KOPT-K1 (cell line): ENCODE data around the gene SYNGR1.
"Not testable (repeated sequence)": the region's sequence is repeated elsewhere in the genome, so short reads cannot be mapped to it uniquely, and the experiment has no call there.

Source experiments
- H3K27ac ChIP-seq: fragments of 200-600 bp; sonication (generic); 2 replicates; pipeline ENCODE4 v1.5.1; 2016; ENCODE audit warnings: antibody characterized with exemption, mild to moderate bottlenecking, low read depth, low read length; ENCODE audit not compliant: poor library complexity, severe bottlenecking
- H3K36me3 ChIP-seq: fragments of 200-600 bp; sonication (generic); 2 replicates; pipeline ENCODE4 v1.5.1; 2017; ENCODE audit warnings: antibody characterized with exemption, mild to moderate bottlenecking, low read length, moderate library complexity; ENCODE audit not compliant: insufficient read depth
- H3K9me3 ChIP-seq: fragments of 200-600 bp; sonication (generic); 2 replicates; pipeline ENCODE4 v1.5.1; 2017; ENCODE audit warnings: antibody characterized with exemption, low read length, mild to moderate bottlenecking; ENCODE audit not compliant: insufficient read depth, poor library complexity, severe bottlenecking

Gene SYNGR1

DNA sequence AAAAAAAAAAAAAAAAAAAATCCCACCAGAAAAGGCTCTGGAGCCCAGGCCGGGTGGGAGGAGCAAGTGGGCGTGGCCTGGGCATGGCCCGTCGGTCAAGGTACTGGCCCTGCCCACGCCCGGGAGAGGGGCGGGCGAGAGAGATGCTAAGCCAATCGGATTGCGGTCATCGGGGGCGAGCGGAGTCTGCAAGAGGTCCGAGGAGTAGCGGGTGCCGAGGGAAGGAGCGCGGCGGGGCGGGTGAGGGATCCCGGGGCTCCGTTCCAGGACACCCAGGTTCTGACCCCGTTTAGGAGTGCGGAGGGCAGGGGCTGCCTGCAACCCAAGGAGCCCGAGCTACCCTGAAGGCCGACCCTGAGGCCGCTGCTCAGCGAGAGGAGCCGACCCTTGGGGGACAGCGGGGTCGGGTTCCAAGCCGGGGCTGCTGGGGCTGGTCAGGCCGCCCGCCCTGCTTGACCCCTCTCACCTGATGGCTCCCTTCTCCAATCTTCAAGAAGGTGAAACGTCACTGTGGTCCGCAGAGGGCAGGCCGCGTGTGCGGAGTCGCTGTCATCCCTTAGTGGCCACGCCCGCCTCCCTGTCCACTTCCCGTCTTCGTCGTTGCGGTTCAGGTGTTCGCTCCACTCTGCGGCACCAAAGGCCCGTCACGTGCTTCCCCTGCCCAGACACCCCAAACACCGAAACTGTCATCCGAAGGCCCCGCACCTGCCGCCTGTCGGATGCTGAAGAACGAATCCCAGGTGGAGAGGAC is 38.6 kb downstream of the SYNGR1 start:
- H3K9me3 ChIP-seq = no peaks in the 10 kb centered on the region
- no peaks in the 10 kb centered on the region for H3K36me3 ChIP-seq
- no peak overlapping the region for H3K27ac ChIP-seq

DNA sequence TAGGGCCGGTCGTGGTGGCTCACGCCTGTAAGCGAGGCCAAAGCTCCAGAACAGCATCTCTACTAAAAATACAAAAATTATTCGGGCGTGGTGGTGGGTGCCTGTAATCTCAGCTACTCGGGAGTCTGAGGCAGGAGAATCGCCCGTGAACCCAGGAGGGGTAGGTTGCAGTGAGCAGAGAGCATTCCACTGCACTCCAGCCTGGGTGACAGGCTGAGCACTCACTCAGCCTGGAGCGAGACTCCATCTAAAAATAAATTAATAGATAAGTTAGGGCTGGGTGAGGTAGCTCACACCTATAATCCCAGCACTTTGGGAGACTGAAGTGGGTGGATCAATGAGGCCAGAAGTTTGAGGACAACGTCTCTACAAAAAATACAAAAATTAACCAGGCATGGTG is 39.6 kb downstream of the SYNGR1 start:
- Histone ChIP-seq H3K36me3 (no peaks in the 10 kb centered on the region), H3K27ac (no peak overlapping the region), H3K9me3 (no peaks in the 10 kb centered on the region)

DNA sequence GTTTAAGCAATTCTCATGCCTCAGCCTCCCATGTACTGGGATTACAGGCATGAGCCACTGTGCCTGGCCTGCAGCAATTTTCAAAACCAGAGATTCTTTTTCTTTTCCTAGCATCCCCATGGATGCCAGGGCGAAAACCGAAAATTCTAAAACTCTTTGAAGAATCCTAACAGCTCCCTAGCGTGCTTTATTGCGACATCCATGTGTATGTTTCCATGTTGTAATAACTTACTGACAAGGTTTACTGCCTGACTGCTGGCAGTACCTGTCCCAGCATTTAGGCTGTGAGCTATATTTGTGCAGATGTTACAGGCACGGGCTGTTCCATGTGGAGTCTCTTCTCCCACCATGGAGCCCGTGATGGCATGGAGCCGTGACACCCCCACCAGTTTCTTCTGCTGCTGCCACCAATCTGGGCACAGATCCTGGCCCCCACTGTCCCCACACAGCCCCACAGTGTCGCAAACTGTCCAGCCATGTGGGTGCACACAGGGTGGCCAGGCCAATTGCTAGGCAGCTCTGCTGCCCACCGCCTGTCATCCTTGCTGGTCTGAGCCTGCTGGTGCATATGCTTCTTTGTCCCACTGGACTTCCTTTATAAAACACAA is 42.7 kb downstream of the SYNGR1 start:
- Histone ChIP-seq H3K27ac (no peak overlapping the region), H3K9me3 (no peaks in the 10 kb centered on the region), H3K36me3 (no peaks in the 10 kb centered on the region)

DNA sequence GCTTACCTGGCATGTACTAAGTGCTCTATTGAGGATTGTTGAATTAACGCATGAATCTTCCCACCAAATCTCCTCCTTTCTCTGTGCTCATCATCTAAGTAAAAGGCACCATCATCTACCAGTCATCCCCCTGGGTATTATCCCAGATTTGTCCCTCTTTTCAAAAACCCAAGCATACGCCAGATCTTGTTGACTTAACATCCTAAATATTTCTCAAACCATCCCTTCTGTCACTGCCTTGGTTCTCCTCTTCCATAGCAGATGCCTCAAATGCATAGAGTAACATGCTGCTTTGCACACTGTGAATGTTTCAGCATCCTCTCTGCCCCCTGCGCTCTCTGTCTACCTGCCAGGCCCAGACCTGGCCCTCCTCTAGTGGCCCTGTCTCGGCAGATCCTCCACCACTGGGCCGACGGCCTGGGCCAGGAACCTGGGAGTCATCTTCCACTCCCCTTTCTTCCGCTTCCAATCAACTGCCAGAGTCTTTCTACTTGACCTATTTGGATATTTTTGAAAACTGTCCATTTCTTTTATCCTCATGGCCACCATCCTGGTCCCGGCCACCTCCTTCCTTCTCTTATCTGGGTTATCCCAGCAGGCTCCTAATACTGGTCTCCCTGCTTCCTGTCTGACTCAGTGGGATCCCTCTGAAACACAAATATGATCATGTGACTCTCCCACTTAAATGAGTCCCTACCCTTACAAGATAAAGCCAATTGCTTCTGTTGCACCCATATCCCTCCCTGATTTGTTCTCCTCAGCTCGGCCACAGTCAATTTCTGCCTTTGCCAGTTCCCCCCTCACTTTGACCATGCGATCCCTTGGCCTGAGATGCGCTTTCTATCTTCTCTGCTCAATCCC is 46.4 kb downstream of the SYNGR1 start:
- no peak overlapping the region for H3K27ac ChIP-seq
- no peaks in the 10 kb centered on the region for H3K9me3 ChIP-seq
- H3K36me3 ChIP-seq = no peaks in the 10 kb centered on the region

DNA sequence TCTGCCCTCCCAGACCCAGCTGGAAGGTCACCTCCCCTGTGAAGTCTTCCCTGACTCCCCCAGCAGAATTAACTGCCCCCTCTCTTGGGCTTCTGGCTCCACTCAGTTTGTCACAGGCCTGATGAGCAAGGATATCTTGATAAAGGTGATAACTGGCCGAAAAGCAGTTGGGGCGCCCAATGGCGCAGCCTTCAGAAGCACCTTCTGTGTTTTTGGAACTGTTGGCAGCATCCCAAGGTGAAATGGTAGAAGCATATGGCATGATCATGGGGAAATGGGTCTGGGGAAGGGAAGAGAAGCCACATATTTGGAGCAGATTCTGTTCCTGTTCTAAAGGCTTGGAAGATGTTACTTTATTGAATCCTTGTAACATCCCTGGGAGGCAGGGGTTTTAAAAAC is 47.0 kb downstream of the SYNGR1 start:
- Histone ChIP-seq H3K9me3 (no peaks in the 10 kb centered on the region), H3K27ac (no peak overlapping the region), H3K36me3 (no peaks in the 10 kb centered on the region)

DNA sequence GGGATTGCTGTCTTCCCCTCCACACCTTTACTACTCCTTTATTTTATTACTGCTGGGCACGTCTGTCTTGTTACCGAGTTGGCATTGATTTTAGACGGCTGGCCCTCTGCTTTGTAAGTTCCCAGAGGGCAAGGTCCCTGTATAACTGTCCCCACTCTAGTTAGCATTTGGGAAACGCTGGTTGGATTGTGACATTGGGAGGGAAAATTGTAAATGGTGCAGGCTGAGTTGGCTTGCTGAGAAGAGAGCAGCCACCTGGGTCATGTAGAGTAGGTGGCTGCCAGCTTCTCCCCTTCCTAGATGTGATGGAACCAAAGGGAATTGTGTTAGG is 51.5 kb downstream of the SYNGR1 start:
- no peaks in the 10 kb centered on the region for H3K9me3 ChIP-seq
- H3K36me3 ChIP-seq = peaks cover 8% of the 10 kb centered on the region; the same call in 1 of the 2 replicates
- no peak overlapping the region for H3K27ac ChIP-seq

DNA sequence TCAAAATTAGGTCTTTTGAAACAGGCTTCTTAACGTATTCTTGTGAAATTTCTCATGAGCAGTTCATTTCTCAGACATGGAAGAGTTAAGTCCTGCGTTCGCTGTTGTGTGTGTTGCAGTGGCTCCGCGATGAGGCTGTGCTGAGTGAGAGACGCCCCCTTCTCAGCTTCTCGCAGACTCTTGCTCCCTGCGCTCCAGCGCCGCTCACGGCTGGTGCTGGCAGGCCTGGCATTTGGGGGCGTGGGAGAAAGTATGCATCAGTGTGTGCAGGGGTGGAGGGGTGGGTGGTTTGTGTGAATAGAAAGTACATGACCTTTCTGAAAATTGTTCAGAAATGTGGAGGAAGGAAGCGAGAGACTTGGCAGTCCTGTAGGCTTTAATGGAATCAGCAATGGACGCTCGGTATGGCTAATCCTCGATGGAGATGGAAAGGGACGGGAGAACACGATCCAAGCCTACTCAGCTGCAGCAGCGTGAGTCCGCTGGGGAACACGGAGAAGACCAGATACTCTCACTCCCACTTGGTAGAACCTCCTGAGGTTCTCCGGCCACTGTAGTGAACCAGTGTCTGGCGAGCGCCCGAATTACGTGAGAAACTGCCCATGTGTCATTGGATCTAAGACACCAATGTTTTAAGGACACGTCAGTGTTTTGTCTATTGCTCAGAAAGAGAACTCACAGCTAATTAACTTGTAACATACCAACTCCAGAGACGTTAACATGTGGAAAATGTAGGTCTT is 55.7 kb downstream of the SYNGR1 start:
- peaks cover 8% of the 10 kb centered on the region; the same call in 1 of the 2 replicates for H3K36me3 ChIP-seq
- no peak overlapping the region for H3K27ac ChIP-seq
- no peaks in the 10 kb centered on the region for H3K9me3 ChIP-seq

DNA sequence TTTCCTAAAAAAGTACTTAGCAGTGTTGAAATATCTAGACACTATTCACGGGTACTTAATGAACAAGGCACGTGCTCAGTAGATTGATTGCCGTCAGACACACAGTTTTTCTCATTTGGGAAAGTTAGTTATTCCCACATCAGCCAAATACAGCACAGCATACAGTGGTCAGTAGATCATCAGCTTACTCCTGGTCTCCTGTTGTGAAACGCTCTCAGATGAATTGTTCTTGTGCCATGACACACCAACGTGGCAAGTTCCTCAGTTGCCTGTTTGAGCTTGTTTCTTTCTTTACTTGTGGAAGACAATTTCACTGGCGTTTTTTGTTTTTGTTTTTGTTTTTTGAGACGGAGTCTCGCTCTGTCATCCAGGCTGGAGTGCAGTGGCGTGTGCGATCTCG is 58.4 kb downstream of the SYNGR1 start:
- peaks cover 8% of the 10 kb centered on the region; the same call in 1 of the 2 replicates for H3K36me3 ChIP-seq

DNA sequence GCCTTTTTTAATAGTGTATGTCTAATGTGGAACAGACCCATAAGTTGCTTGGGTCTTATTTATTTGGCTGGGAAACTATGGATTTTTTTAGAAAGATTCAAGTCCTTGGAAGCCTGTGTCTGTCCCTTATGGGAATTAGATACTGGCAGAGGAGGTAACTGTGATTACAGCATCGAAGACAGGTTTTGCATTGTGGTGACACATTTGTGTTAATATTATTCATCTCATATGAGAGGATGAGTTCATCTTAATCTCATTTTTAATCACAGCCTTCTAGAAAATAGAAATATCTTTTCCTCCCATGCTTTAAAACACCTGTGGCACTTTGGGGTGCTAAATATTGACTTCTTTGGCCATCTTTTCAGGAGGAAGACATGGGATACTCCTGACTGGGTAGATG is 59.0 kb downstream of the SYNGR1 start:
- Histone ChIP-seq H3K9me3 (no peaks in the 10 kb centered on the region), H3K36me3 (peaks cover 8% of the 10 kb centered on the region; the same call in 1 of the 2 replicates), H3K27ac (no peak overlapping the region)

More for the DNA sequence above, 58.4 kb downstream of the SYNGR1 start:
- no peak overlapping the region for H3K27ac ChIP-seq
- H3K9me3 ChIP-seq = no peaks in the 10 kb centered on the region

DNA sequence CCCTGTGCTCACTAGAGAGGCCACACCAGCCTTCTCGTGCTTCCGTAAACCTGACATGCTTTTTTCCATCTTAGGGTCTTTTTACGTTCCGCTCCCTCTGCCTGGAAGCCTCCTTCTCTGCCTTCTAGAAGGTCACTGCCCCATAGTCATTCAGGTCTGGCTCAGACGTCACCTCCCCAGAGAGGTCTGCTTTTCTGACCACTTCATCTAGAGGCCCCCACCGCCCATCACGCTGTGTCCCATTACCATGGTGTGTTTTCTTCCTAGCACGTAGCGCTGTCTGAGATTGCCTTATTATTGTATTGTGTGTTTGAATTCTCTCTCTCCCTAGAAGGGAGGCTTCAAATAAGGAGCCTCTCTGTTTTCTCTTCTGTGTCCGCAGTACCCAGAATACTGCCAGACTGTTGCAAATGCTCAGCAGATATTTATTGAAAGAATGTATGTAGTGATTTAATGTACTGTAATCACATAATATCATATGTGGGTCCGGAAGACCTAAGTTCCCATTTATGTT is 59.8 kb downstream of the SYNGR1 start:
- no peaks in the 10 kb centered on the region for H3K9me3 ChIP-seq
- no peak overlapping the region for H3K27ac ChIP-seq

DNA sequence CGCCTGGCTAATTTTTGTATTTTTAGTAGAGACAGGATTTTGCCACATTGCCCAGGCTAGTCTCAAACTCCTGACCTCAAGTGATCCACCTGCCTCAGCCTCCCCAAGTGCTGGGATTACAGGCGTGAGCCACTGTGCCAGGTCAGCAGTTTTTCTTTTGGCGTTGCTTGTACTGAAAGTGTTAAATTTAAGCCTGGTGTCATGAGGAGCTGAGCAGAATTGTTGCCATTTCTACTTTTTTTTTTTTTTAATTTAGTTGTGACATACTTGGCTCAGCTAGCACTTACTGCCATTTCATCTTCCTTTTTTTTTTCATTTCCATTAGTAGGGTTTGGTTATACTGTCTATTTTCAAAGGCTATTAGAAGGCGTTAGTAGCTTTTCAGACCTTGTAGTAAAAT is 60.5 kb downstream of the SYNGR1 start:
- H3K27ac ChIP-seq = no peak overlapping the region
- H3K36me3 ChIP-seq = peaks cover 7% of the 10 kb centered on the region; the same call in 1 of the 2 replicates
- H3K9me3 ChIP-seq = no peaks in the 10 kb centered on the region

More for the DNA sequence above, 59.8 kb downstream of the SYNGR1 start:
- H3K36me3 ChIP-seq = peaks cover 8% of the 10 kb centered on the region; the same call in 1 of the 2 replicates

DNA sequence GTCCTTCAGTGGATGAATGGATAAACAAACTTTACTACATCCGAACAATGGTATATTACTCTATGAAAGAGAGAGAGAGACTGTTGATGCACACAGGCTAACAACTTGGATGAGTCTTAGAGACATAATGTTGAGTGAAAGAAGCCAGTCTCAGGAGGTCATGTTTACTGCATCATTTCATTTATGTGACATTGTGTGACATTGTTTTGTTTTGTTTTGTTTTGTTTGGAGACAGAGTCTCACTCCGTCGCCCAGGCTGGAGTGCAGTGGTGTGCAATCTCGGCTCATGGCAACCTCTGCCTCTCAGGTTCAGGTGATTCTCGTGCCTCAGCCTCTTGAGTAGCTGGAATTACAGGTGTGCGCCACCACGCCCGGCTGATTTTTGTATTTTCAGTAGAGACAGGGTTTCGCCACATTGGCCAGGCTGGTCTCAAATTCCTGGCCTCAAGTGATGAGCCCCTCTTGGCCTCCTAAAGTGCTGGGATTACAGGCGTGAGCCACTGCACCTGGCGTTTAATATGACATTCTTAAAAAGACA is 62.1 kb downstream of the SYNGR1 start:
- H3K9me3 ChIP-seq, H3K27ac ChIP-seq: not testable (repeated sequence)
- peaks cover 13% of the 10 kb centered on the region; the same call in 1 of the 2 replicates for H3K36me3 ChIP-seq

DNA sequence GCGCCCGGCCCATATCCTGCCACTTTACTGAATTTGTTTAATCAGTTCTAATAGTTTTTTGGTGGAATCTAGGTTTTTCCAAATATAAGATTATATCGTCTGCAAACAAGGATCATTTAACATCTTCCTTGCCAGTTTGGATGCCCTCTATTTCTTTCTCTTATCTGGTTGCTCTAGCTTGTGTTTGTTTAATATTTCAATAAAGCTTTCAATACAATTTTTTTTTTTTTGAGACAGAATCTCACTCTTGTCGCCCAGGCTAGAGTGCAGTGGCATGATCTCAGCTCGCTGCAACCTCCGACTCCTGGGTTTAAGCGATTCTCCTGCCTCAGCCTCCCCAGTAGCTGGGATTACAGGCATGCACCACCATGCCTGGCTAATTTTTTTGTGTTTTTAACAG is 63.4 kb downstream of the SYNGR1 start:
- H3K36me3 ChIP-seq = peaks cover 27% of the 10 kb centered on the region; the same call in 1 of the 2 replicates
- H3K27ac ChIP-seq, H3K9me3 ChIP-seq: not testable (repeated sequence)

DNA sequence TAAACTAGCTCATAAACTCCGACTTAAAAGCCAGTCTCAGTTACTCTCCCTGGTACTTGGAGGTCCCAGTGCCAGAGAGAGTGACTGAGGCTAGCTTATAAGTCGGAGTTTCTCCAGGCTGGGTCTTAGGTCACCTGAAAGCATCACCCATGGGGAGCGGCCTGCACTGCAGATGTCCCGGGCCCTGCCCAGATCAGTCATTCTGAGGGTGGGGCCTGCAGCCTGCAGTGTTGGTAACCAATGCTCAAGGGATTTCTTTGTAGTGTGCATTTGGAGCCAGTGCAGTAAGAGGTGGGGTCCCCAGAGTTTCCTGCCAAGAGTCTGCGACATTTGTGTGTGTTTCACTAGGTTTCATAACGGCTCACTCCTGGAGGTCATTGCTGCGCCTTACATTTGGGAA is 64.6 kb downstream of the SYNGR1 start:
- no peak overlapping the region for H3K27ac ChIP-seq
- no peaks in the 10 kb centered on the region for H3K9me3 ChIP-seq
- peaks cover 38% of the 10 kb centered on the region; the same call in 1 of the 2 replicates for H3K36me3 ChIP-seq
